ENCODE measurements around the gene VIPR2. TPM values are rescaled to one million over a fixed set of nuclear protein-coding genes. Genes with fewer than 3 reads are reported as not detected.
A peak's percentile ranks its signal among the peaks of the same experiment; 100 is the strongest.

The VIPR2 gene, protein sequence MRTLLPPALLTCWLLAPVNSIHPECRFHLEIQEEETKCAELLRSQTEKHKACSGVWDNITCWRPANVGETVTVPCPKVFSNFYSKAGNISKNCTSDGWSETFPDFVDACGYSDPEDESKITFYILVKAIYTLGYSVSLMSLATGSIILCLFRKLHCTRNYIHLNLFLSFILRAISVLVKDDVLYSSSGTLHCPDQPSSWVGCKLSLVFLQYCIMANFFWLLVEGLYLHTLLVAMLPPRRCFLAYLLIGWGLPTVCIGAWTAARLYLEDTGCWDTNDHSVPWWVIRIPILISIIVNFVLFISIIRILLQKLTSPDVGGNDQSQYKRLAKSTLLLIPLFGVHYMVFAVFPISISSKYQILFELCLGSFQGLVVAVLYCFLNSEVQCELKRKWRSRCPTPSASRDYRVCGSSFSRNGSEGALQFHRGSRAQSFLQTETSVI
- polyA plus RNA-seq (0.51 and 1.0 TPM in 2 replicates), polyA minus RNA-seq (0.46 and 0.49 TPM in 2 replicates)

DNA sequence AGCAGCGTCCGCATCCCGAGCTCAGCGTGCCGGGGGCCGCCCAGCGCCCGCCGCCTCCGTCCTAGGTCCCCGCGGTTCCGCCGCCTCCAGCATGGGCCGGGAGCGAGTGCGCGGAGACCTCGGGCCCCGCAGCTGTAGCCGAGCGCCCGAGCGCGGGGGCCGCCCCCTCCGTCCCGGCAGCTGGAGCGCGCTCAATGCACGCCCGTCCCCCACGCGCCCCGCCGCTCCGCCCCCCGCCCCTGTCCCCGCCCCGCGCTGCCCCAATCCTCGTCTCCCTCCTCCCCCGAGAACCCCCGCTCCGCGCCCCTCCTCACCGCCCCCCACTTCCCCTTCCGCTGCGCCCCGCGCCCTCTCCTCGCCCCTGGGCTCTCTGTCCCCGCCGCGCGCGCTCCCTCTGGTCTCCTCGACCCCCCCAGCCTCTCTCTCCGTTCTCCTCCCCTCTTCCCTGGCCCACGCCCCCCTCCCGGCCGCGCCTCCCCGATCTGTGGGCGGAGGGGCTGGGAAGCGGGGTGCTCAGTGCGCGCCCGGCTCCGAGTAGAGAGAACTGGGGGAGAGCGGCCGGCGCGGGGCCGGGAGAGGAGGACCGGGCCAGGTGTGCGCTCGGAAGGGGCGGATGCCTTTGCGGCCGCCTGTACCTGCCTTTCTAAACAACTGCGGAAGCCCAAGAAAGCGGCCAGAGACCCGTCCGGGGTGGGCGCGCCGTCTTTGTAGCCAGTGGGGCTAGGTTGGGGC lies at the start of gene VIPR2:
Gene VIPR2, minus strand, starts transcription at position 110 of the 732 bp plus-strand sequence. Its CDS starts 96 bp downstream, at position 14.
- H3K9ac ChIP-seq (ENCODE audit: low read length): peak within 1 kb of the TSS; percentile 50
- H3F3A ChIP-seq (ENCODE audit: insufficient read depth, low read length, poor library complexity, severe bottlenecking): peaks cover 3% of the 10 kb centered on the region
- H3K9me3 ChIP-seq (ENCODE audit: low read length): peaks cover 10% of the 10 kb centered on the region
- no peak within 1 kb of the TSS for H2AFZ ChIP-seq (ENCODE audit: low read depth, low read length)
- no peaks in the 10 kb centered on the region for H3K9me2 ChIP-seq (ENCODE audit: insufficient read depth, low read length)
- no peaks in the 10 kb centered on the region for H3K36me3 ChIP-seq (ENCODE audit: insufficient read depth, low read length)
- H3K27ac ChIP-seq (ENCODE audit: low read length): no peak within 1 kb of the TSS
- TF ChIP-seq REST (IDR thresholded peaks at IDR 0.05; ENCODE audit: borderline replicate concordance) (no peak), EZH2 (IDR thresholded peaks at IDR 0.05; ENCODE audit: borderline replicate concordance, insufficient read depth, low read length, poor library complexity, severe bottlenecking) (no peak), SMC3 (conservative IDR thresholded peaks at IDR 0.05; ENCODE audit: poor library complexity) (no peak), RAD21 (conservative IDR thresholded peaks at IDR 0.05) (no peak), EP300 (conservative IDR thresholded peaks at IDR 0.05; ENCODE audit: poor library complexity, severe bottlenecking) (no peak), MXI1 (conservative IDR thresholded peaks at IDR 0.05; ENCODE audit: poor library complexity, severe bottlenecking) (no peak), CTCF (IDR thresholded peaks at IDR 0.05; ENCODE audit: poor library complexity, severe bottlenecking) (no peak), POLR2AphosphoS5 (IDR thresholded peaks at IDR 0.05) (no peak), TAF1 (IDR thresholded peaks at IDR 0.05; ENCODE audit: low read depth) (no peak)
- H3K4me3 ChIP-seq (ENCODE audit: low read length): peak within 1 kb of the TSS; percentile 79
- peak within 1 kb of the TSS; percentile 68 for H3K4me2 ChIP-seq (ENCODE audit: low read length)
- no peaks in the 10 kb centered on the region for H4K20me1 ChIP-seq (ENCODE audit: insufficient read depth)
- H3K27me3 ChIP-seq (ENCODE audit: insufficient read depth, low read depth, low read length): peaks cover 44% of the 10 kb centered on the region
- H3K79me2 ChIP-seq (replicated peaks; ENCODE audit: insufficient read depth, low read length): no peaks in the 10 kb centered on the region

DNA sequence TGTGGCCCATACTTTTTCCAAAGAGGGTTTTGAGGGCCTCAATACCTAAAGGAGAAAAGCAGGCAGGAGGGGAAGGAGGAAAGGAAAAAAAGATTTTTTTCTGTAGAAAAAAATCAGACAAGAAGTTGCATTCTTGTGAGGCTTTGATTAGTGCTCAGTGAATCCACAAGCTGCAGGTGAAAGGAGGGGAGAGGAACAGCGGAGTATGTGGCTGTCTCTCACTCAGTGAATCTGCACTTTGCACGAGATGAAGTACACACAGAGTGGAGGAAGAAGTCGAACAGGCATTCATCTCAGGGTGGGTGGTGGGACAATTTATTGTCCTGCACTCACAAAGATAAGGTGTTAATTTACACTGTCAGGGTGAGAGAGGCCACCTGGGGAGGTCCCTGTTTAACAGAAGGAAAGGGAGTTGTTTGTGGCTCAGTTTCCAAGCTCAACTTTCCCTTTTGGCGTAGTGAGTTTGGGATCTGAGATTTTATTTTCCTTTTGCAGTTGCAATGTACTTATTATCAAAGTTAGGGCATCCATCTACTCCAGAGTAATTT lies 49.0 kb upstream of the VIPR2 start:
- H3K9me3 ChIP-seq (ENCODE audit: low read length): no peaks in the 10 kb centered on the region
- H2AFZ ChIP-seq (ENCODE audit: low read depth, low read length): no peak overlapping the region
- no peak overlapping the region for H3K4me3 ChIP-seq (ENCODE audit: low read length)
- H3K9ac ChIP-seq (ENCODE audit: low read length): no peak overlapping the region
- no peak overlapping the region for H3K27ac ChIP-seq (ENCODE audit: low read length)
- no peaks in the 10 kb centered on the region for H3K36me3 ChIP-seq (ENCODE audit: insufficient read depth, low read length)
- TF ChIP-seq EZH2 (IDR thresholded peaks at IDR 0.05; ENCODE audit: borderline replicate concordance, insufficient read depth, low read length, poor library complexity, severe bottlenecking): no peak
- no peak for TF ChIP-seq MXI1 (conservative IDR thresholded peaks at IDR 0.05; ENCODE audit: poor library complexity, severe bottlenecking)
- no peak for TF ChIP-seq TAF1 (IDR thresholded peaks at IDR 0.05; ENCODE audit: low read depth)
- no peak for TF ChIP-seq SMC3 (conservative IDR thresholded peaks at IDR 0.05; ENCODE audit: poor library complexity)
- TF ChIP-seq REST (IDR thresholded peaks at IDR 0.05; ENCODE audit: borderline replicate concordance): no peak
- TF ChIP-seq EP300 (conservative IDR thresholded peaks at IDR 0.05; ENCODE audit: poor library complexity, severe bottlenecking): no peak
- no peak for TF ChIP-seq CTCF (IDR thresholded peaks at IDR 0.05; ENCODE audit: poor library complexity, severe bottlenecking)
- TF ChIP-seq RAD21 (conservative IDR thresholded peaks at IDR 0.05): no peak
- TF ChIP-seq POLR2AphosphoS5 (IDR thresholded peaks at IDR 0.05): no peak
- no peaks in the 10 kb centered on the region for H3K27me3 ChIP-seq (ENCODE audit: insufficient read depth, low read depth, low read length)
- no peak overlapping the region for H3K4me2 ChIP-seq (ENCODE audit: low read length)
- H3F3A ChIP-seq (ENCODE audit: insufficient read depth, low read length, poor library complexity, severe bottlenecking): no peaks in the 10 kb centered on the region
- no peaks in the 10 kb centered on the region for H4K20me1 ChIP-seq (ENCODE audit: insufficient read depth)
- no peaks in the 10 kb centered on the region for H3K79me2 ChIP-seq (replicated peaks; ENCODE audit: insufficient read depth, low read length)
- H3K9me2 ChIP-seq (ENCODE audit: insufficient read depth, low read length): no peaks in the 10 kb centered on the region

All from neural cell (in vitro differentiated cells).